GM19025 (cell line): ENCODE results near the gene ZNF844.
"Not testable (repeated sequence)": the region's sequence is repeated elsewhere in the genome, so short reads cannot be mapped to it uniquely, and the experiment has no call there.

Source experiments
- ATAC-seq: cut with Tn5 transposase; IDR thresholded peaks from one replicate; pipeline ENCODE4 v1.9.1; 2021; ENCODE audit warnings: mild to moderate bottlenecking, low read depth, moderate library complexity; ENCODE audit not compliant: unreplicated experiment

ZNF844 gene

DNA sequence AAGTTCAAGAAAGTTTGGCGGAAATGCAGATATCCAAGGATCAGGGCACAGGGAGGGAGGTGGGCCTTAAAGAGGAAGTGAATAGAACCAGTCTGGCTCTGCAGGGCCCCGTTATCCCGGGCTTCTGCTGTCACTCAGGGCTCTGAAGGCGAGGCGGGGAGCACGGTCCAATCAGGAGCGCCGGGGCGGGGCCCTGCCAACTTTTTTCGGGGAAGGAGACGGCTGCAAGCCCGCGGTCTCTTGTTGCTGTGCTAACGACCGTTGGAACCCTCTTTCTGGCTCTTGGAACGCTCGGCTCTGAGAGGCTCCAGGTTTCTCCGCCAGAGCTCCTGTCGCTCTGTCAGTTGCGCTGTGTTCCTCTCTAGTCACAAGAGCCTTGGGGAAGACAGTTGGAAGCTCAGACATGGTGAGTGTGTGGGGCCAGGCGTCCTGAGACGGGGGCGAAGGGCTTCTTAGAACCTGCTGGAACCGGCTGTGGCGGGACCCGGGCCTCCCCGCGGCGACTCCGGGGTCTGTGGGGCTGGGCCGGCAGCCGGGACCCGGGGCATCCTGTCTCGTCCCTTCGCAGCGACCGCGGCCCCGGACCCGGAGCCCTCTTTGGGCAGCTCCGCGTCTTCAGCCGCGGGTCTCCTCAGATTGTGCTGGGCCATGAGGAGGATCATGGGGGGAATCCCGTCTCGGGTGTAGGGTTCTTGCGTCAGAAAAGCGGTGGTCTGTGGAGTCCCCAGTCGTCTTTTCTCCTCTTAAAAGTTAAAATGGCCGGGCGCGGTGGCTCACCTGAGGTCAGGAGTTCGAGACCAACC is 27.7 kb downstream of the ZNF844 start:
- no peak for ATAC-seq

DNA sequence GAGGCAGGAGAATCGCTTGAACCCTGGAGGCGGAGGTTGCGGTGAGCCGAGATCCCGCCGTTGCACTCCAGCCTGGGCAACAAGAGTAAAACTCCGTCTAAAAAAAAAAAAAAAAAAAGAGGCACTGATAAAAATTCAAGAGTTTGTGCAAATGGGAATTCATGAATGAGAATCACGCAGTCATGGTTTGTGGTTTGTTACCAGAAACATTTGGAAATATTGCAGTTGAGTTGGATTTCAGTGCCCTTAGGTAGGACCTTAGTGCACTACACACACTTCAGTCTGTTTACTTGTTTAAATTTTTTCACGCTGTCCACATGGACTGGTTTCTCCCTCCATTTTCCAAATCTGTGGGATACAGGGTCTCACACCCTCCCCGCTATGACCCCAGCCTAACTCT is 28.4 kb downstream of the ZNF844 start:
- ATAC-seq, result no peak

DNA sequence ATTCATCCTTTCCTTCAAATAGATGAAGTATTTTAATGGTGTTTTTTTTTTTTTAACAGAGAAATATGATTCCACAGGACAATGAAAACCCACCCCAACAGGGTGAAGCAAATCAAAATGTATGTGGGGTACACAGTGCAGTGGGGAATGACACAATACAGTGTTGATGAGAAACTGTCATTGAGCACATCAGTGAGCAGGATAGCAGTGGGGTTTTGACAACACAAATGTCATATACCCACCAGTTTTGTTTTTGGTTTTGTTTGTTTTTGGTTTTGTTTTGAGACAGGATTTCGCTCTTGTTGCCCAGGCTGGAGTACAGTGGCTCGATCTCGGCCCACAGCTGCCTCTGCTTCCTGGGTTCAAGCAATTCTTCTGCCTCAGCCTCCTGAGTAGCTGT is 29.2 kb downstream of the ZNF844 start:
- no peak for ATAC-seq

DNA sequence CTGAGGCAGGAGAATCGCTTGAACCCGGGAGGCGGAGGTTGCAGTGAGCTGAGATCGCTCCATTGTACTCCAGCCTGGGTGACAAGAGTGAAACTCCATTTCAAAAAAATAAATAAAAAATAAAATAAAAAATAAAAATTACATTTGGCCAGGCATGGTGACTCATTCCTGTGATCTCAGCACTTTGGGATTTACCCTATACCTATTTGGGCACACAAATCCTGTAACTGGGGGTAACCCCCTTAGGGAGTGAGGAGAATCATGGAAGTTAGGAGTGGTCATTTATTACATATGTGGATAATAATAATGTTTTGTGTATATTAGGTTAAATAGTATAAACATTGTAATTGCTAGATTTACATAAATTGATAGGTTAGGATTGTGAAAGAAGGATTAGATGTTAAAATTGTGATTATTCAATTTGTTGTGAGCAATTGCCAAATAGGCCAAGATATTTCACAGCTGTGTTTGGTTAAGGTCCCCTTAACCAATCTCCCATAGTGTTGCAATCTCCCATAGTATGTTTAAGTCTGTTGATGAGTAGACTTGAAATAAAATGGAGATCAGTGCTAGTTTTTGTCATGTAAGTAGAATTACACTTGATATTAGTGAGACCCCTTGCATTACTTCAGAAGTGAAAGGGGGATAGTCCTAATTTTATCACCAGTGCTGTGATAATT is 30.7 kb downstream of the ZNF844 start:
- ATAC-seq, result no peak

DNA sequence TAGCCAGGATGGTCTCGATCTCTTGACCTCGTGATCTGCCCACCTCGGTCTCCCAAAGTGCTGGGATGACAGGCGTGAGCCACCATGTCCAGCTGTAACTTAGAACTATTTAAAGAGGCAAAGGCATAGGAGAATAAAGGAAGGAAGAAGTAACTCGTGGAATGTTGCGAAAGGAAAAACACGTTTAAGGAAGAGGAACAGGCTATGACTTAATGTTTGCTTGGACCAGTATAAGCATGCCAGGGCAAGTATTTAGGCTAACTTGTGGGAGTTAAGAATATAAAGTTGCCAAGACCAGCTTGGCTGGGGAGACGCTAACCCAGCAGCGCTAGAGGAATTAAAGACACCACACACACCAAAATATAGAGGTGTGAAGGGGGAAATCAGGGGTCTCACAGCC is 33.5 kb downstream of the ZNF844 start:
- ATAC-seq, result no peak

DNA sequence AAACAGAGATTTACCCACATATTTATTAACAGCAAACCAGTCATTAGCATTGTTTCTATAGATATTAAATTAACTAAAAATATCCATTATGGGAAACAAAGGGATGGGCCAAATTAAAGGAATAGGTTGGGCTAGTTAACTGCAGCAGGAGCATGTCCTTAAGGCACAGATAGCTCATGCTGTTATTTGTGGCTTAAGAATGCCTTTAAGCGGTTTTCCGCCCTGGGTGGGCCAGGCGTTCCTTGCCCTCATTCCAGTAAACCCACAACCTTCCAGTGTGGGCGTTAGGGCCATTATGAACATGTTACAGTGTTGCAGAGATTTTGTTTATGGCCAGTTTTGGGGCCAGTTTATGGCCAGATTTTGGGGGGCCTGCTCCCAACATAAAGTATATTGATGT is 39.4 kb downstream of the ZNF844 start:
- not testable (repeated sequence) for ATAC-seq

DNA sequence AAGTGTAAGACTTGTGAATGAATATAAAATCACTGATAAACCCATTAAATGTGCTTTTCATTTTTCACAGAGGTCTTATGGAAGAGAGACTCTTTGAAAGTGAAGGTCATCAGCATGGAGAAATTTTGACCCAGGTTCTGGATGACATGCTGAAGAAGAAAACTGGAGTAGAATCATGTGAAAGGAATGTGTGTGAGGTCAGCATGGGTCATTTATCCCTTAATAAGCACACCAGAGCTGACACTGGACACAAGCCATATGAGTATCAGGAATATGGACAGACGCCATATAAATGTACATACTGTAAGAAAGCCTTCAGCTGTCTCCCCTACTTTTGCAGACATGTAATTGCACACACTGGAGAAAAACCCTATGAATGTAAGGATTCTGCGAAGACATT is 46.6 kb downstream of the ZNF844 start:
- ATAC-seq, result no peak

DNA sequence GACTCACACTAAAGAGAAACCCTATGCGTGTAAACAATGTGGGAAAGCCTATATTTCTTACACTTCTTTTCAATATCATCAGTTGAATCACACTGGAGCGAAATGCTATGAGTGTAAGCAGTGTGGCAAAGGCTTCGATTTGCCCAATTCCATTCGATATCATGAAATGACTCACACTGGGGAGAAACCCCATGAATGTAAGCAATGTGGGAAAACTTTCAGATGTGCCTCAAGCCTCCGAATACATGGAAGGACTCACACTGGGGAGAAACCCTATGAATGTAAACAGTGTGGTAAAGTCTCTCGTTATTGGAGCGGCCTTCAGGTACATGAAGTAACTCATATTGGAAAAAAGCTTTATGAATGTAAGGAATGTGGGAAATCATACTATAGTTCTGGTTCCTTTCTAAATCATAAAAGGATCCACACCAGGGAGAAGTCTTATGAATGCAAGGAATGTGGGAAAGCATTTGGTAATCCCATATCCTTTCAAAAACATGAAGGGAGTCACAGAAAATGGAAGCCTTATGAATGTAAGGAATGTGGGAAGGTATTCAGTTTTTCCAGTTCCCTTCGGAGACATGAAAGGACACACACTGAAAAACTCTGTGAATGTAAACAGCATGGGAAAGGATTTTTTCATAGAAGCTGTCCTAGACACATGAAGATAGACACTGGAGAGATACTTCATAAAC is 47.6 kb downstream of the ZNF844 start:
- ATAC-seq, result no peak

DNA sequence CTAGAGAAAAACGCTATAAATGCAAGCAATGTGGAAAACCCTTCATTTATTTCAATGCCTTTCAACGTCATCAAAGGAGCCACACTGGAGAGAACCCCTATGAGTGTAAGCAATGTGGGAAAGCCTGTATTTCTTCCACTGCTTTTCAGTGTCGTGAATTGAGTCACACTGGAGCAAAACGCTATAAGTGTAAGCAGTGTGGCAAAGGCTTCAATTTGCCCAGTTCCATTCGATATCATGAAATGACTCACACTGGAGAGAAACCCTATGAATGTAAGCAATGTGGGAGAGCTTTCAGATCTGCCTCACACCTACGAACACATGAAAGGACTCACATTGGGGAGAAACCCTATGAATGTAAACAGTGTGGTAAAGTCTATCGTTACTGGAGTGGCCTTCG is 48.2 kb downstream of the ZNF844 start:
- no peak for ATAC-seq

DNA sequence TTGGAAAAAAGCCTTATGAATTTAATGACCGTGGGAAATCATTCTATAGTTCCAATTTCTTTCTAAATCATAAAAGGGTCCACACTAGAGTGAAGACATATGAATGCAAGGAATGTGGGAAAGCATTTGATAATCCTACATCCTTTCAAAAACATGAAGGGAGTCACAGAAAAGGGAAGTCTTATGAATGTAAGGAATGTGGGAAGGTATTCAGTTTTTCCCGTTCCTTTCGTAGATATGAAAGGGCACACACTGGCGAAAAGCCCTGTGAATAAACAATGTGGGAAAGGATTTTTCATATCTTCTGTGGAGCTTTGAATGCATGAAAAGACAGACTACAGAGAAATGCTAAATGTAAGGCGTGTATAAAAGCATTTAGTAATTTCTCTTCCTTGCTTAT is 48.6 kb downstream of the ZNF844 start:
- ATAC-seq, result no peak

DNA sequence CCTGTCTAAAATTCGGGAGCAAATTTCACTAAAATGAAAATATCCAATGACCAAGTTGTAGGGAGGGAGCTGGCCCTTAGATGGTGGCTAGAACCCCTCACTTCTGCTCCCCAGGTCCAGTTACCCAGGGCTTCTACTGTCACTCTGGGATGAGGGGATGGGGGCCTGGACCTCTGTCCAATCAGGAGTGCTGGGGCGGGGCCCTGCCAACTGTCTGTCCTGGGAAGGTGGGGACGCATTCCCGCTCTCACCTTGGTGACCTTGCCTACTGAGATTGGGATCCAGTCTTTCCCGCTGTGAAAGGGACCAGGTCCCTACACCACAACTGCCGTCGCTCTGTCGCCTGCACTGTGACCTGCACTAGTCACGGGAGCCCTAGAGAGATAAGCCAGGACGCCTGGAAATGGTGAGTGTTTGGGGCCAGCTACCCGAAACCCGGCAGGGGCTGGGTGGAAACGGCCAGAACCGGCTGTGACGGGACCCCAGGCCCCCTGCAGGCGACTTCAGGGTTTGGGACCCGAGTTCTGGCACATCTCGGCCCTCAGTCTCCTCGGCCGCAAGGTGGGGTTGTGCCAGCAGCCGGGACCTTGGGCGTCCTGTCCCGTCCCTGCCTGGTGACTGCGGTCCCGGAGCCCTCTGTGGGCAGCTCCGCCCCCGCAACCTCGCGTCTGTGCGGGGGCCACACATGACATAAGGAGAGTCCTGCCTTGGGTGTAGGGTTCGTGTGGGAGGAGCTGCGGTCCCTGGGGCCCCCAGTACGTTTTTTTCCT is 52.9 kb downstream of the ZNF844 start:
- no peak for ATAC-seq

DNA sequence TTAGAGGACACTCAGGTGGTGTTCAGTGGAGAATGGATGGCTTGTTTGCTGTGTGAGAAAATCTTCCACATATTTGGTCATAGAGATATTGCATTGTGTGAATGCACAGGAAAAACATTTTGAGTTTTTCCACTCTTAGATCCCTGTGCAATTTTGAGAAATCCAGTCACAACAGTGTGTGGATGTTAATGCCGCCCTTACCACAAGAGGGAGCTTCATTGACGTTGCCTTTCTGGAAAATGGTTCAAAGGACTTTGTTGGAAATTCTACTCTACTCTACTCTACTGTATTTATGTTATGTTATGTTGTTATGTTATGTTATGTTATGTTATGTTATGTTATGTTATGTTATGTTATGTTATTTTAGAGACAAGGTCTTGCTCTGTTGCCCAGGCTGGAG is 62.2 kb downstream of the ZNF844 start:
- ATAC-seq, result no peak
